Fibroblast of the conjunctiva (primary cell): ENCODE measurements around the gene C13orf46.
"Not testable (repeated sequence)": the region's sequence is repeated elsewhere in the genome, so short reads cannot be mapped to it uniquely, and the experiment has no call there.

Source experiments
- DNase-seq: peaks from one replicate; pipeline ENCODE4 v3.0.0-alpha.2; 2010; ENCODE audit warnings: low read depth

C13orf46 gene

DNA sequence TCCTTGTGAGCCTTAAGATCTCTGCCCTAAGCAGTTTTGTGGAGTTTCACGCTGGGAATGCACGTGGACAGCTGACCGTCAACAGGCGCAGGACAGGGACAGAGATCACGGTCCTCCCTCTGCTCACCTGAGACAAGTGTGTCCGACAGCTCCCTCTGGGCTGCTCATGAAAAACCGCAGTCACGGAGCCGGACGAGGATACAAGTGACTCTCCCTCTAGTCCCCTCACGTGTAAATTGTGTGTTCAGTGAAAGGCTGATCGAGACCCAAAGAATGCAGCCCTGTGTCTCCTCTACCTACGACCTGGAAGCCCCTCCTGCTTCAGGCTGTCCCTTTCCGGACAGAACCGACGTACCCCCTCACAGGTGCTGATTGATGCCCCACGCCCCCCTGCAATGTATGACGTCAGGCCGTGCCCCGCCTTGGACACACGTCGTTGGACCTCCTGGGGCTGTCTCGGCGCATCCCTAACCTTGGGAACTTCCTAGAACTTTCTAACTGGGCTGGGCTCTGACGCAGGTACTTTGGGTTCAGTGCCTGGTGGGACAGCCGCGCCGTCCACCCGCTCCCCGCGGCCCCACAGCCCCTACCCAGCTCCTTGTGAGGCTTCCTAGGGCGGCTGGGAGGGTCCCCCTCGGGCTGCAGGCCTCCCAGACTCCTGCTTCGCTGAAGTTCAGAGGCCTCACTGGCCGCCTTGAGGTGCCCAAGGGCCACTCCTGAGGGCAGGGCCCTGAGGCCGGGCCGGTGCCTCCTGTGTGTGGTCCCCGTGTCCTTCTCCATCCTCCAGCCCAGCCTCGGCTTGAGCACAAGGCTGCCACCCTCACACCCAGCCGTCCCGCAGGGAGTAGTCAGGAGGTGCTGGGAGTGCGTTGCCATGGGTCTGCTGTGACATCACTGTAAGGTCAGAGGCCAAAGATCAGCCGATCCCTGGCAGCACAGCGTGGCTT, at the start of gene C13orf46:
C13orf46 (minus strand) TSS at position 859 of the 947 bp plus-strand sequence; CDS start at position 780, 79 bp downstream.
- no peak for DNase-seq

DNA sequence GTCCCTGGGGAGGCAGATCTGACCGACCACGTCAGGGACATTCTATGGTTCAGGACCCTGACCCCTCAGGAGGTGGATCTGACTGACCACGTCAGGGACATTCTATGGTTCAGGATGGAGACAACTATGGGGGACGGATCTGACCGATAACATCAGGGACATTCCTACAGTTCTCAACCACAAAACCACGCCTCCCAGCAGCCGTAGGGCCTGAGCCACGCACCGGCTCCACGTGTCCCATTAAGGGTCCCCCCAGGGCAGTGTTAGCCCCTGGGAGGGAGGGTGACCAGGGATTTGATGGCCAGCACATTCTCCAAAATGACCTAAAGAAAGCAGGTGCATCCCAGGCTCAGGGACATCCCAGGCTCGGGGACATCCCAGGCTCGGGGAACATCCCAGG, 49.0 kb upstream of the C13orf46 start:
- DNase-seq, result no peak

DNA sequence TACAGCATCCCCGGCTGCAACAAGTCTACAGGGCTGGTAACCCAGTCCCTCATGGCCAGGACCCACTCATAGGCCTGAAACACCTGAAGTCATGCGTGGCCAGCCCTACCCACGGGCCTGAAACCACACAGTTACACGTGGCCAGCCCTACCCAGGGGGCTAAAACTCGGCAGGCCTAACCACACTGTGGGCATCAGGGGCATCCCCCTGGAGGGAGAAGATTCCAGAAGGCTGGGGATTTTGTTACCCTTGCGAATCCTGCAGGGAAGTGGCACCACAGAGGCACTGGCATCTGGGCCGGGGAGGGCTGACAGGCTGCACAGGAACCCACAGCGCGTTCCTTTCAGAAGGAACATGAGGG, 48.4 kb upstream of the C13orf46 start:
- no peak for DNase-seq

DNA sequence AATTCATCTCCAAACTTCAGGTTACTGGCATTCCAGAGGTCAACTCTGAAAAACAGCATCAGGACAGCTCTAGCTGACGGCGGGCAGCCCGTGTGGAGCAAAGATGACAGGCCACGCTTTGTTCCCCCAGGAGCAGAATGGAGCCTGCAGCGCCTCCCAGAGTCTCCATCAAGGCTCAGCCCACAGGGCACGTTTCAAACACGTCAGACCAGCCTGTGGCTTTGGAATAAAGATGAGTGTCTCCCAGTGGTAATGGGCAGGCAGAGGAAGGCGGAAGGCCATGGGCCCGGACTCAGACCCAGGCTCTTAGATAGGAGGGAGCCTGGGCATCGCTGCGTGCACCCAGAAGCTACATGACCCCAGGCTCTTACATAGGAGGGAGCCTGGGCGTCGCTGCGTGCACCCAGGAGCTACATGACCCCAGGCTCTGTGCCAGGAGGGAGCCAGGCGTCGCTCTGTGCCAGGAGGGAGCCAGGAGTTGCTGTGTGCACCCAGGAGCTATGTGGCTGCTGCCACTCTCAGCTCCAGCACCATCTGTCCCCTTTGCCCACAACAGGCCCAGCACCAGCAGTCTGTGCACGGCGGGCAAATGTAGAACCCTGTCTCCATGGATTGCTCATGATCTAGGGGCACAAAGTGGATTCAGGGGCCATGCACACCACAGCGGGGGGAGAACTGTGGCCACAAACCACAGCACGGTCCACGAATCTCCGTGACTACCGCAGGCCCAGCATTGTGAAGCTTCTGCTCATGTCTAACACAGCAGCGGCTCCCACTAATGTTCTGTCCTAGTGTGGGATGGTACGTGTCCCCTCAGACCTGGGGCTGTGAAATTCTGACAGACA, 47.8 kb upstream of the C13orf46 start:
- DNase-seq, result no peak

DNA sequence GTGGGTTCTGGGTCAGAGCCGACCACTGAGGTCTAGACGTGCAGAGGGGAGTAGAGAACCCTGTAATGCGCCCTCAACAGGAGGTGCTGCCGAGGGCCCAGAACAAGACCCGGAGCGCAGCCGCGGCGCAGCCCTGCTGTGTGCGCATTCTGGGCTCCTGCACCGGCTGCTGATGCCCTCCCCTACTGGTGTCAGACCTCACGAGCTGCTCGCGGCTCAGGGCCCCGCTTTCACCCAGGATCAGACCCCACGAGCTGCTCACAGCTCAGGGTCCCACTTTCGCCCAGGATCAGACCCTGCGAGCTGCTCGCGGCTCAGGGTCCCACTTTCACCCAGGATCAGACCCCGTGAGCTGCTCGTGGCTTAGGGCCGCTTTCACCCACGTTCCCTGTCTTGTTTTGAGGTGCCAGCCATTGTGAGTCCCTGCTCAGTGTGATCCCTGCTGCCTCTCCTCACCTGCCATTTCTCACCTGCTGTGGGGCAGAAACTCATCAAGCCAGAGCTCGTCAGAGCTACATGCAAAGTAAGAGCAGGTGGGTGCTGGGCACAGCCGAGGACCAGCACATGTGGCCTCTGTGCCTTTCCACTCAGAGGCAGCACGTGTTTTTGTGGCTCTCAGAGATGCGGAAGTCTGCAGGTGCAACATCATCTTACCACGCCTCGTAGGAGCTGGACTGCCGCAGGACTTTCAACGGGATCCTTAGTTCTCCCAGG, 47.0 kb upstream of the C13orf46 start:
- no peak for DNase-seq

DNA sequence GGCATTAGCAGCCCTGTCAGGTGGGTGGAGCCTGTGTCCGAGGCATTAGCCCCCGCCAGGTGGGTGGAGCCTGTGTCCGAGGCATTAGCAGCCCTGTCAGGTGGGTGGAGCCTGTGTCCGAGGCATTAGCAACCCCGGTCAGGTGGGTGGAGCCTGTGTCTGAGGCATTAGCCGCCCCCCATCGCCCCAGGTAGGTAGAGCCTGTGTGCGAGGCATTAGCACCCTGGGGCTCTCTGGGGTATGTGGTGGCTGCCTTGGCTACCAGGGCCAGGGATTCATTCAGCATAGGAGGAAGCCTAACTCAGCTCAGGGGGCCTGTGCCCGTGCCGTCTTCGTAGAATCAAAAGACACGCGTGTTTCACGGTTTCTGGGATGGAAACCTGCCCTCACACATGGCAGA, 46.3 kb upstream of the C13orf46 start:
- not testable (repeated sequence) for DNase-seq

DNA sequence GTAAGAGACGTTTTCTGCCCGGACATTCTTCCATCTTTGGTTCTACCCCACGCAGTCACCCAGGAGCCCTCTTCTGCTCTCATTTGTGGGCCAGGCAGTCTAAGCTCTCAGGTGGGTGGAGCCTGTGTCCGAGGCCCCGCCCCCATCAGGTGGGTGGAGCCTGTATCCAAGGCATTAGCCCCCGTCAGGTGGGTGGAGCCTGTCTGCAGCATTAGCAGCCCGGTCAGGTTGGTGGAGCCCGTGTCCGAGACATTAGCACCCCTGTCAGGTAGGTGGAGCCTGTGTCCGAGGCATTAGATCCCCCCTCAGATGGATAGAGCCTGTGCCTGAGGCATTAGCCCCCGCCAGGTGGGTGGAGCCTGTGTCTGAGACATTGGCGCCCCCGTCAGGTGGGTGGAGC, 45.5 kb upstream of the C13orf46 start:
- no peak for DNase-seq

DNA sequence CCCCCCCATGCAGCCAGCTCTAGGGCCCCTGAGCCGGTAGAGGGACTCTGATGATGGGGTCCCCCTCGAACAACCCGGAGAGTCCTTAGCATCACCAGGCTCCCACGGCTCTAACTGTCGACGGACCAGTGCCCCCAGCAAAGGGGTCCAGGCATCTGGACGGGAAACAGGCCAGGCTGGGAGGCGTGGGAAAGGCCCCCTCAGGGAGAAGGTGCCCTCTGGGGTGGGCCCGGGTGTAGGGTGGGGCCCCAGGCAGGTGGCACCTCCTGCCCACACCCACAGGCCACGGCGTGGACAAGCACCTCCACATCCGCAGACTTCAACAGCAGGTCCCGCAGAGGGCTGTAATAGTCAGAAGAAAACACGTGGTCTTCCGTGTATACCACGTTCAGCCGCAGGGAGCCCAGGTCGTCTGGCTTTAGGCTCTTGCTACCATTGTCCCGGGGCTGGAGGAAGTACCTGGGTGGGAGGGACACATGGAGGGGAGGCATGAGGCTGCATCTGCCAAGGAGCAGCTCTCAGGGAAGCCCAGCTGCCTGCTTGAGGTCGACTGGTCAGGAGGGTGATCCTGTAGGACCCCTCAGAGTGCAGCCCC, 44.7 kb upstream of the C13orf46 start:
- no peak for DNase-seq

DNA sequence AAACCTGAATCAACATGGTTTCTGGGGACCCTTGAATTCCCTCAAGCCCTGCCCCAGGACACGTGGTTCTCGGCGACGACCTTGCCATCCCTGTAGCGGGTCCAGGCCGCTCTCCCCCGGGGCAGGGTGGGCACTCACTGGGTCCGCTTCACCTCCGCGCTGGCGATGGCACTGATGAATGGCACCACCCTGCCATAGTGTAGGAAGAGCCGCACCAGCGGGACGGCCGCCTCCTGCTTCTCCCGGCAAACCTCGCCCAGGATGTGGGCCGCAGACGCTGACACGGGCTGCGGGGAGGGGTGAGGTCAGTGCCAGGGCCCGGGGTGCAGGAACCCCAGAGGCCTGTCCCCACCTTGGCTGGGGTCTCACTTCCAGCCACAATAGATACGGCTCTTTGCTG, 44.1 kb upstream of the C13orf46 start:
- DNase-seq, result no peak

DNA sequence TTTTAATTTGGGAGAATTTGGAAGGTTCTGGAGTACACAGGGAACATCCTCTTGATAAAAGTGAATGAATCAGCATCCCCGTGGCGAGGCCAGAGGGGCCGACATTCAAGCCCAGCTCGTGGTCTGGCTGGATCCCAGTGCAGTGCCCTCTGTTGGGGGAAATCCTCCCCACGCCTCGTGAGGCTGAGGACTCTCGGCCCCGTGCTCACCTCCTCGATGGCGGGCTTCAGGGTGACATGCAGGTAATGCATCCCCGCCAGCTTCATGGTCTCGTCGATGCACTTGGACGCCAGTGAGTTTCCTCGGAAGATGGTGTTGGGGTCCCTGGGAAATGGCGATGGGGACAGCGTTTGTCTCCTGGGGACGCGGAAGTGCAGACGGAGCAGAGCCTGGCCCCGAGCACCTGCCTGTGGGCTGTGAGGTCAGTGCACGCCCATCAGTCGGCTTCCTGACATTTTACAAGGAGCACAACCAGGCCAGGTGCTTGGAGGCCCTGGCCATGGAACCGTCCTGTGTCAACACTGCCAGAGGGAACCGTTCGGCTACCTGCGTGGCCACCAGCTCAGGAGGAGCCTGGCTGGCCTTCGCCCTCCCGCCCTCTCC, 43.3 kb upstream of the C13orf46 start:
- no peak for DNase-seq

DNA sequence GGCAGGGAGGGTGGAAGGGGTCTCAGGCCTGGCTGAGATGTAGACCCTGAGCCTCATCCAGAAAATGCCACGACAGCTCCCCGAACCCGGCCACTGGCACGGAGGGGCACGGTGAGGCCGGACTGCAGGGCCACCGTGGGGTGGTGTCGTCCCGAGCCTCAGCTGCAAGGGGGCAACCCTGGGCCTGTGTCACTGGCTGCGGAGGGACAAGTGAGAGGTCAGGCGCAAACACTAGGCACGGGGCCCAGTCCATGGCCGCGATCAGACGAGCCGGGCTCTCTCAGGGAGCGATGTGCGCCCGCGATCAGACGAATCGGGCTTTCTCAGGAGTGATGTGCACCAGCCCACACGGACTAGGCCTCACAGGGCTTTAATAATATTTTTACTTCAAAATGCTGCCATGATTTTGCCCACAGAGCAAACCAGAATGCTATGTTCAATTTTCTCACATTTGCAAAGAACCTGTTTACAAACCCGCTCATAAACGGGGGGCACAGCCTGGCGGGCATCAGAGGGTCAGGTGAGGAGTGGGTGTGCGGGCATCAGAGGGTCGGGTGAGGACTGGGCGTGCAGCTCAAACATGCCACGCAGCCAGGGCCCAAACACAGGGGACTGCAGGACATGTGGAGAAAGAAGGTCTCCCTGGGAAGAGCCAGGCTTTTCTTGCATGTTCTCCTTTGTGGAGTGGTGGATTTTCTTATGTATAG, 42.6 kb upstream of the C13orf46 start:
- no peak for DNase-seq

DNA sequence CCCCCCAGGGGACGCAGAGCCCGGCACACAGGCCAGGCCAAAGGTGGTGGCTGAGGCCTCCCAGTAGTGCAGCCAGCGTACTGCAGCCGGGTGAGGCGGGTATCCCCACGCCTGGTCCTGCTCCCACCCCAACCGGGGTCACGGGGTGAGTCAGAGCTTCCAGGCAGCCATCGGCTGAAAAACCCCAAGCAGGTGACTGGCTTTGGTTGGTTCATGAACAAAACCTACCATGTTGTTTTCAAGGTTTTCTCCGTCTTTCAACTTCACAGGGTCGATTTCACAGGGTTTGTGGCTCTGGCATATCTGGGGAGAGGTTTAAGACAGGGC, 42.1 kb upstream of the C13orf46 start:
- DNase-seq, result no peak

DNA sequence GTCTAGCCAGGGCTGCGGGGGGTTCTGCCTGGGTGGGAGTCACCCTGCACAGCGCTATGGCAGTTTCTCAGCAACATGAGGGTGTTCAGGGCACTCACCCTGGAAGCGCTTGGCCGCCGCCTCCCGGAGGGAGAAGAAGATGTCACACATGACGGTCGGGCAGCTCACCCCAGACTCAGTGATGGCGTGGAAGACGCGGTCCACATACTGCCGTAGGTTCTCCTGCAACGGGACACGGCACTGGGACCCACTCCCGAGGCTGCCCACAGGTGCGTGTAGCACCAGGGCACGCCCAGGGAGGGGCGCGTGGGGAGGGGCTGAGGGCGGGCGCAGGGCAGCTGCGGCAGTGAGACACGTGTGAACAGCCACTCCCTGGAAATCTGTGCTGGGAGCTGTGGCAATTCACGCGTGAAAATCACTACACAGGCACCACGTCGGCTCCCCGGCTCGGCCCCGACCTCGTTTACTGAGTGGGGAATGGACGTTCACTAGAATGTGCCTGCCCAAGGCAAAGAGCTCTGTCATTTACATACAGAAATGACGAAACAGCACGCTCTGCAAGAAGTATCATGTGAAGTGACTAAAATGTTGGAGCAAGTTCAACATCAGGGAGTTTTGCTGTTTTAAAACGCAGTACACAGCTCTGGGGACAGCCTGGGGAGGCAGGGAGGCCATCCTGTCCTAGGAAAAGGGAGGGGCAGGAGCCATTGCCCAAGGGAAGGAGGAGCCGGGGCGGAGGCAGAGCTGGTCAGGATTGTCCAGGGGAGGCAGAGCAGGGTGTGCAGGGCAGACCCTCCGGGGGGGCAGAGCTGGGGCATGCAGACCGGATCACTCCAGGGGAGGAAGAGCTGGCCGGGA, 41.5 kb upstream of the C13orf46 start:
- DNase-seq, result no peak

DNA sequence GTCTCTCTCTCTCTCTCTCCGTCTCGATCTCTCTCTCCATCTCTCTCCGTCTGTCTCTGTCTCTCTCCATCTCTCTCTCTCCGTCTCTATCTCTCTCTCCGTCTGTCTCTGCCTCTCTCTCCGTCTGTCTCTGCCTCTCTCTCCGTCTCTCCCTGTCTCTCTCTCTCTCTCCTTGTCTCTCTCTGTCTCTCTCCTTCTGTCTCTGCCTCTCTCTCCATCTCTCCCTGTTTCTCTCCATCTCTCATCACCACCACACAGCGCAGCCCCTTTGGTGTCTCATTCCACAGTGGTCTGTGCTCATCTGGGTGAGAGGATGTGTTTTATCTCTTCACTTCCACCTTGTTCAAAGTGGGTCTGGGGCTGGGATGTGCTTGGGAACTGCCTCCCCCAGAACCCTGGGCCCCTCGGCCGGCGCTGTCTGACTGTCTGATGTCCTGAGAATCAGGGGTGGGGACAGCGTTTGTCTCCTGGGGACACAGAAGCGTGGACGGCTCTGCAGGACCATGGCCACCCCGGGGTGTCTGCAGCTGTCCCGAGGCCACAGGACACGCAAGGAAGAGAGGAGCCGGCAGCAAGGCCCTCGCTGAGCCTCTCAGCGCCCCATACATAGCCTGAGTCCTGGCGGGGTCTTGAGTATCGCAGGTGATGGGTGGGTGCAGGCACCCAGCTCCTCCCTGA, 40.2 kb upstream of the C13orf46 start:
- DNase-seq, result no peak

DNA sequence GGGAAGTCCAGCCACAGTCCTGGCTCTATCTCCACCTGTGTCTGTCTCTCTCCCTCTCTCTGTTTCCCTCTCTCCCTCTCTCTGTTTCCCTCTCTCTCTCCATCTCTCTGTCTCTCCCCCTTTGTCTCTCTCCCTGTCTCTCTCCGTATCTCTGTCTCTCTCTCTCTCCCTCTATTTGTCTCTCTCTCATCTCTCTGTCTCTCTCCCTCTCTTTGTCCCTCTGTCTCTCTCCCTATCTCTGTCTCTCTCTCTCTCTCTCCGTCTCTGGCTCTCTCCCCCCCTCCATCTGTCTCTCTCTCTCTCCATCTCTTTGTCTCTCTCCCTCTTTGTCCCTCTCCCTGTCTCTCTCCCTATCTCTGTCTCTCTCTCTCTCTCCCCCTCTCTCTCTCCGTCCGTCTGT, 39.5 kb upstream of the C13orf46 start:
- DNase-seq, result no peak

DNA sequence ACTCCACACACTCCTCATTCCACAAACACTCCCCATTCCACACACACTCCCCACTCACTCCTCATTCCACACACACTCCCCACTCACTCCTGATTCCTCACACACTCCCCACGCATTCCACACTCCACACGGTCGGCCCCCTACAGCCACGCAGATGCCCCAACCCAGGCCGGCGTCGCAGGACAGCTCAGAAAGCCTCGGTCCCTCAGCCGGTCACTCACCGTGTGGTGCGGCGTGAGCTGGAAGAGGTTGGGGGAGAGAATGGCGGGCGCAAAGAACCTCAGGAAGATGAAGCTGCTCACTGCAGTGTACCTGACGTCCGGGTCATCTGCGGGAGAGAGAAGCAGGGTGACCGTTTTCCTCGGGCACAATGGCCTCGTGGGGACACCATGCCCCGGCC, 39.0 kb upstream of the C13orf46 start:
- DNase-seq, result no peak

DNA sequence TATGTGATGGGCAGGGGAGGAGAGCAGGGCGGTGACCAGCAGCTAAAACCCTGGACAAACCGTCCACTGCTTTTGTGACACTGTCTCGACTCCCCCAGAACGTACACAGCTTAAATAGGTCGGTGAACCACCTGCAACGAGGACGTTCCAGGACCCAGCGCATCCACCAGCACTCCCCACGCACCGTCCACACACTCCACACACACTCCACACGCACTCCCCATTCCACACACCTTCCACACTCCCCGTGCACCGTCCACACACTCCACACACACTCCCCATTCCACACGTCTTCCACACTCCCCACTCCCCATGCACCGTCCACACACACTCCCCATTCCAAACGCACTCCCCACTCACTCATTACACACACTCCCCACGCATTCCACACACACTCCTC, 38.3 kb upstream of the C13orf46 start:
- no peak for DNase-seq

DNA sequence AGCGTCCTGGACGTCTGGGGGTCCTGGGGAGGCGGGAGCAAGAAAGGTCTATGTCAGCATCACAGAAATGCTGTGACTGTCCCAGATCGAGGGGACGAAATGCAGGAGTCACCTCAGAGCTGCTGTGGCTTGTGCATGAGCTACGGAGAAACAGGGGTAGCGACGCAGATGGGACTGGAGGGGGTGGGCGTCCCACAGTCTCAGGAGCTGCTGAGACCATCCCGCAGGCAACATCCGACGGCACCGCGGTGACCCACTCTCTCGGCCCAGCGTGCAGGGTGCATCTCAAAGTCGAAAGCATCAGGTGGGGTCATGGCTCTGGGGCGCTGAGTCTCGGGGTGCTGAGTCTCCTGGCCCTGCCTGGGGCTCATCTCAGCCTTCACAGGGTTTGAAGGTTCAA, 37.4 kb upstream of the C13orf46 start:
- no peak for DNase-seq

DNA sequence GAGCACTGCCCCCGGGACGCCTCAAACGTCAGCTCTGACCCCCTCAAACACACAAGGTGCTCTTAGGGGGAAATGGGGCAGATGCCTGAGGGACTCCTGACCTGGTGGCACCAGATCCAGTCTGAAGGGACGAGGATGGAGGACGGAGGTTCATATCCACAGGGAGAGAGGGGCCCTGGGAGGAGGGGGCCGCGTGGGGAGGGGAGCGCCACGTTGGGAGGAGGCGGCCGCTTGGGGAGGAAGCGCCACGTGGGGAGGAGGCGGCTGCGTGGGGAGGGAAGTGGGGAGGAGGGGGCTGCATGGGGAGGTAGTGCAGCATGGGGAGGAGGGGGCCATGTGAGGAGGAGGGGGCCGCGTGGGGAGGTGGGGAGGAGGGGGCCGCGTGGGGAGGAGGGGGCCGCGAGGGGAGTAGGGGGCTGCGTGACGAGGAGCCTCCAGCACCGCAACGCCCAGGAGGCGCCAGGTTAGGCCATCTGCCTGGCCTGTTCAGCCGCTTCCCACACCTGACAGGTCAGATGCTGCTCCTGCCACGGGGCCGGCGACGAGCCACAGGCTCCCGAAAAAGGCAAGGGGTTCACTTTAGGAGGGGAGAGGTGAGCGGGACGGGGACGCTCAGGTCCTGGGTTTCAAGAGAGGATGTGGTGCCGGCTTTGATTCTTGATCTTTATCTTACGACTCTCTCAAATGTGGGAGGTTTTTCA, 36.7 kb upstream of the C13orf46 start:
- DNase-seq, result no peak
